Epithelial cell of proximal tubule (primary cell): ENCODE data around the gene MC2R. TPM values are rescaled to one million over a fixed set of nuclear protein-coding genes. Genes with fewer than 3 reads are reported as not detected.
"Not testable (repeated sequence)": the region's sequence is repeated elsewhere in the genome, so short reads cannot be mapped to it uniquely, and the experiment has no call there.

Source experiments
- DNase-seq: peaks from one replicate; pipeline ENCODE4 v3.0.0-alpha.2; 2011; ENCODE audit warnings: low read depth
- H3K4me3 ChIP-seq: 2 replicates; pipeline ENCODE4 v1.5.1; 2011; ENCODE audit warnings: low read depth, mild to moderate bottlenecking, low read length
- CTCF ChIP-seq: conservative IDR thresholded peaks from 2 replicates; pipeline ENCODE4 v1.5.1; 2012; ENCODE audit warnings: low read depth, mild to moderate bottlenecking, low read length
- total RNA-seq: library from RNA; depleted of rRNA; stranded (reverse); fragments of >200 nt; gene quantifications from 2 replicates; pipeline ENCODE4 v1.2.3, GENCODE V29; 2015

Gene MC2R
- total RNA-seq, 1 donor from 2014 or later, result not detected

- H3K4me3 ChIP-seq, result no peak overlapping the region
- no peak for TF ChIP-seq CTCF
- no peak for DNase-seq
Observed at GRCh38 chr18:13872373-13872772, 43.0 kb downstream of the MC2R start.

DNA sequence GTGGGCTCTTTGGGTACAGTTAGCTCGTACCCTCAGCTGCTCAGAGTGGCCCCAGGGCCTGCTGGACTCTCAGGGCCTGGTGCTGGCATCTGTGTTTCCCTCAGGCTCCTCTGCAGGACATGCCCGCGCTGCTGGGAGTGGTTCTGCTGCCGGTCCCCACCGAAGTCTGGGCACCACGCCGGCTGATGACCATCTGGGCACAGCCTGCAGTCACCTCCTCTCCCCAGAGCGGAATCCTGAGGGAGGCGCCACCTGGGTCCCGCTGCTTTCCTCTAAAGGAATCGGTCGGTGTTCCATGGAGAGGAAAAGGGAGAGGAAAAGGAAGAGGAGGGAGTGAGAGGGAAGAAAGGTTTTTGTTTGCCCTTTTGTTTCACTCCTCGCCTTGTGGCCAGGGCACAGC, 43.6 kb downstream of the MC2R start:
- no peak for TF ChIP-seq CTCF
- H3K4me3 ChIP-seq, result no peak overlapping the region
- DNase-seq, result no peak

DNA sequence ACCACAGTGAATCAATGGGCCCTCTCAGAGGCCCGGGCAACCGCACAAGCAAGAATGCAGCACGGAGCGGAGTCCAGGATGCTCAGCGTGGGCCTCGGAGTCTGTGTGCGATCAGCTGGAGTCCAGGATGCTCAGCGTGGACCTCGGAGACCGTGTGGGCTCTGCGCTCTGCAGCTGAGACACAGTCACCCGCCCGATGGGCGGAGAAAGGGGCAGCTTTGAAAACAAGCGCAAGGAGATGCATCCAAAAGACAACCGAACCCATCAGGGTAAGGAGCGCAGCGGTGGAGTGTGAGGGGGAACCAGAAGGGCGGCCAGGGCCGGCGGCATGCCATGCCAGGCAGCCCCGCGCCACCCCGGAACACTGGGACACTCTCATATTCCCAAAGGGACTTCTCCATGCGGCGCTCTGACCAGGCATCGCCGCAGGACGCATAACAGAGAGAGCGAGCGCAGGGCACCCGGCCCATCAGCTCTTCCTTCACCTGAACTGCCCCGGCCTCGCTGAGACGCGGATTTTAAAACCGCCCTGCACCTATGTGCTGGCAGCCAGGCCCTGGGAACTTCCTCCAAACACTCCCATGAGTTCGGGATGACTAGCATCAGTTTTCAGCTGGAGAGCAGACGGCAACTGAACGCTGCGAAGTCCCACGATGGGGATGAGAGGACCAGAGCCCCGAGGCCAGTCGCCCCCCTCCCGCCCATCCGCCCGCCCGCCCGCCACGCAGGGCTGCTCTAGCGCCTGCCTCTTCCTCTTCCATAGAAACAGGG, 46.6 kb downstream of the MC2R start:
- no peak for TF ChIP-seq CTCF
- H3K4me3 ChIP-seq, result no peak overlapping the region
- DNase-seq, result no peak

- not testable (repeated sequence) for DNase-seq
Observed at GRCh38 chr18:13862898-13863297, 52.4 kb downstream of the MC2R start.

DNA sequence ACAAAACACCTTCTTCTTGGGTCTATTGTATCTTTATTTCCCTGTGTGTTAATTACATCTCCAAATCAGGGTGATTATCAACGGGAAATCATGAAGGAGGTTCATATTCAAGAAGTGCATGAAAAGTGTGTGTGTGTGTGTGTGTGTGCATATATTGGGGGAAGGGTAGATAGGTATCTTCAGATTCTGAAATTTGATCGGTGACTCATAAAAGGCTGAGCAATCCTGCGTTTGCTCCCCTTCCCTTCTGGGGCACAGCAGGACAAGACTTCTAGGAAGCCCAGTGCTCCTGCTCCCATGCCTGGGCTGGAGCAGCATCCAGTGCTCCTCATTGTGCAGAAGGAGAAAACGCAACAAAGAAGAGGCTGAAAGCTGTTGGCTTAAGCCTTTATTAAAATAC, 65.5 kb downstream of the MC2R start:
- no peak for TF ChIP-seq CTCF
- no peak for DNase-seq
- H3K4me3 ChIP-seq, result no peak overlapping the region

More at GRCh38 chr18:13862898-13863297, 52.4 kb downstream of the MC2R start:
- H3K4me3 ChIP-seq, result not testable (repeated sequence)

DNA sequence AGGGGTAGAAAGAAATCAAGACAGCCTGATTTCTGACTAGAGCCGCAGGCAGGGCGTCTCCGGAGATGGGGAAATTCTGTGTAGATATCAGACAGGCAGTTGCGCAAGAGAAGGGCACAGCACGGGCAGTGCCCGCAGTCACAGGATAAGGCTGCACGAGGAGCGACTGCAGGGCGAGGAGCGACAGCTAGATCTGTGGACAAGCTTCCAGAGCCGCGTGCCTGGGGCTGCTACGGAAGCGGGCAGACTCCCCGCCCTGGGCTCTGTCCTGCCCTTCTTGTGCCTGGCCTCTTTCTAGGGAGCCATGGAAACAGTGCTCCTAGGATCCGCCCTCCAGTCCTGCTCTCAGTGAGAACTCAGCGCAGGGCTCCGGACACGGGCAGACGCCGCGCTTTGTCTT, 78.8 kb downstream of the MC2R start:
- DNase-seq, result no peak

DNA sequence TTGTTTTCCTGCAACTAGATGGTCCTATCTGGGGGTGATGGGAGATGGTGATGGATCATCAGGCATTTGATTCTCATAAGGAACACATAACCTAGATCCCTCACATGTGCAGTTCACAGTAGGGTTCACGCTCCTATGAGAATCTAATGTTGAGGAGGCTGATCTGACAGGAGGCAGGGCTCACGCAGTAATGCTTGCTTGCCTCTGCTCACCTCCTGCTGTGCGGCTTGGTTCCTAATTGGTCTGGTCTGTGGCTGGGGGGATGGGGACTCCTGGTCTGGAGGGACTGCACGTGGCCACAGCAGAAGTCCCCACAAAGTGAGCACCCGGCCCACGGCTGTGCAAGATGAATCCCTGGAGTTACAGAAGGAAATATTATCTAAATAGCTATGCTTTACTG, 80.1 kb downstream of the MC2R start:
- DNase-seq, result no peak
- H3K4me3 ChIP-seq, result no peak overlapping the region
- no peak for TF ChIP-seq CTCF

More for the DNA sequence above, 78.8 kb downstream of the MC2R start:
- TF ChIP-seq CTCF, result no peak
- H3K4me3 ChIP-seq, result no peak overlapping the region
